ENCODE measurements around the gene EQTN. TPM values are rescaled to one million over a fixed set of nuclear protein-coding genes. Genes with fewer than 3 reads are reported as not detected.
A peak's percentile ranks its signal among the peaks of the same experiment; 100 is the strongest.

EQTN gene
- polyA plus RNA-seq (ENCODE audit: insufficient read length in 10 of 10): not detected
- long read RNA-seq, donor 1: 0 reads
- long read RNA-seq, donor 2: 0 reads
- long read RNA-seq, donor 3: 0 reads
- long read RNA-seq, donor 4: 0 reads
- long read RNA-seq, donor 5: 0 reads
- long read RNA-seq, donor 6: 0 reads
- long read RNA-seq, donor 7: 0 reads
- long read RNA-seq, donor 8: 0 reads
- long read RNA-seq, donor 9: 0 reads

DNA sequence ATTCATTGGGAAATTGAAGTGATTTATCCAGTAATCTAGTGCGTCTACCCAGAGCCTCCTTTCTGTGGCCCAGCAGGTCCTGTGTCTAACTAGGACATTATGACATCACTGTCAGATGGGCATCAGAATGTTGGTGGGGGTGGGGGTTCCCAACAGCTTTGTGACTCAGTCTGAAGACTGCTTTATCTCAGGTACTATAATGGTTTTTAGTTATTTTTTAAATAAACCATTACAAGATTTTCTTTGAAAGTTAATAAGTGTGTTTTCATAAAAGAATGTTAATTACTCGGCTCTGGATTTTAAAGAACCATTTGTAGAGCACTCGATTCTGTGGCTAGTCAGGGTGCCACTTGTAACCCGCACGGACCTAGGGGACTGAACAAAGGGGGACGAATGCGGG is at the start of gene EQTN:
TSS of gene EQTN (minus strand) at position 101 of the 400 bp plus-strand sequence. CDS start at position 6, 95 bp downstream.
- DNase-seq: no peak

DNA sequence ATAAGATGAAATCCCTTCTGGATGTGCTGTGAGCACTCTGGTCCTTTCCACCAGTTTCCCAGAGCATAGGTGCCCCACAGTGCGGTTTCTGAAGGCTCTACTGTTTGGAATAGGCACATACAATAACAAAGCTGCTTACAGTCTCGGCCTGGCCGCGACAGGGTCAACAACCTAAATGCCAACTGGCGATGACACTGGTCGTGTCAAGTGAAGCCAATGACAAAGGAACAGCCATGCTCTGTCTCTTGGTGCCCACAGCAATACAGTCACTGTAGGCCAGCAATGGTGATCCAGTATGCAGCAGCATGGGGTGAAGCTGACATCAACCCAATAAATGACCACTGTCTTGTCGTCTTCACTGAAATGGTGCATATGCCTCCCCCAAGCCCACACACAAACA is 47.8 kb upstream of the EQTN start:
- DNase-seq: no peak

DNA sequence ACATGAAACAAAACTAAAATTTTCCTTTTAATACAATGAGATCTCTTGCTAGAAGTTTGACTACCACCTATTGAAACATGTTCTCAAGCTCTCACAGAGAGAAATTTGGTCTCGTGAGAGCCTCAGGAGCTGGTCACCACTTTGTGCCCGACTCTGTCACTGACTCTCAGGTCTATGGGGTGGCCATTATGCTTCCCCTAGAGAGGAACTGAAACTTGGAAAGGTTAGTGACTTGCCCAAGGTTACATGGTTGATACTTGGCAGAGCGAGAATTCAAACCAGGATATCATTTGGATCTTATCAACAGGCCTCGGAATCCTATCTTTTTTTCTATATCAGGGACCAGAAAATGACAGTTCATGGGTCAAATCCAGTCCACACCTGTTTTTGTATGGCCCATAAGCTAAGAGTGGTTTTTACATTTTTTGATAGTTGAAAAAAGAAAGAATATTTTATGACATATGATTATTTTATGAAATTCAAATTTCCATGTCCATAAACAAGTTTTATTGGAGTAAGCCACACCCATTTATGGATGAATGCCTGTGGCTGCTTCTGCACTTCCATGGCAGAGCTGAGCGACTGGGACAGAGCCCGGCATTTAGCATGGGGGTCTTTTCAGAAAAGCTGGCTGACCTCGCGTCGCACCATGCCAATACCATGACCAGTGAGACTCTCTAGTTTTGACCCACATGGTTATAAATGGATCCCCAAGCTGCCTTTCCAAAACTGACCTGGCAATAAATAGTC is 44.8 kb upstream of the EQTN start:
- DNase-seq: no peak

DNA sequence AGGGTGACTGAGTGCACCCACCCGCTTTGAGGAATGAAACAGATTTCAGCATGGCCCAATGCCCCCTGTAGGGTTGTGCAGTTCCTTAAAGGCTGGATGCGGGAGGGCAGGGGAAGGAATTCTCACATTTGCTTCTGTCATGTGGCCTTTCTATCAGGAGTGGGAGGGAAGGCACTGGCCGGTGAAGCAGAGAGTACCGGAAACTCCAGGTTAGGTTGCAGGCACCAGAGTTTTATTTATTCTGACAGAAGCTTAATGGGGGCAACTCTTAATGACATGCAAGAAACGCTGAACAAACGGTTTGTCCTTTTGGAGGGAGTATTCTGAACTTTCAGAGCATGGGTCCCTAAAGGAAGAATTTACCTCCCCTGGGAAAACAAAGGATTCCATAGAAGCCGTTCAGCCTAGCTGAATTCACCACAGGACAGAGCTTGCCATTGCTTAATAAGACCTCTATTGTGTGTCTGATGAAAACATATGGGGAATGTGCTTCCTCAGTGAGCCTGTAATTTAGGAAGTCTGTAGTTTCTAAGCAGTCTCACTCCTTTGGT is 44.1 kb upstream of the EQTN start:
- DNase-seq: no peak

DNA sequence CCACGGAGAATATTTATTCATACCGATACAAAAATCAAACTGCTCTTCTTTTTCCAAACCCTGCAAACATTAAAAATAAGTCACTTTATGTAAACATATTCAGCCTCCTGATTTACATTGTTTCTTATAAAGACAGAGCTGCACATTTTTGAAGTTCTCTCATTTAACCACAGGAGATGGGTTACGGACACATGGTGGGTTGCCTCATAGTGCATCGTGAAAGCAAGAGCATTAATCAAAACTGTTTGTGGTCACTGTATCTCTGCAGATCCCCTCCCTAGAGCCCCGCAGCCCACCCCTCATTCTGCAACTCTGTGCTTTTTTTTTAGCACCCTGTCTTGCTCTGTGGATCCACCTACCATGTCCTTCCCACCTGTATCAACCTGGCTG is 43.3 kb upstream of the EQTN start:
- DNase-seq: no peak

DNA sequence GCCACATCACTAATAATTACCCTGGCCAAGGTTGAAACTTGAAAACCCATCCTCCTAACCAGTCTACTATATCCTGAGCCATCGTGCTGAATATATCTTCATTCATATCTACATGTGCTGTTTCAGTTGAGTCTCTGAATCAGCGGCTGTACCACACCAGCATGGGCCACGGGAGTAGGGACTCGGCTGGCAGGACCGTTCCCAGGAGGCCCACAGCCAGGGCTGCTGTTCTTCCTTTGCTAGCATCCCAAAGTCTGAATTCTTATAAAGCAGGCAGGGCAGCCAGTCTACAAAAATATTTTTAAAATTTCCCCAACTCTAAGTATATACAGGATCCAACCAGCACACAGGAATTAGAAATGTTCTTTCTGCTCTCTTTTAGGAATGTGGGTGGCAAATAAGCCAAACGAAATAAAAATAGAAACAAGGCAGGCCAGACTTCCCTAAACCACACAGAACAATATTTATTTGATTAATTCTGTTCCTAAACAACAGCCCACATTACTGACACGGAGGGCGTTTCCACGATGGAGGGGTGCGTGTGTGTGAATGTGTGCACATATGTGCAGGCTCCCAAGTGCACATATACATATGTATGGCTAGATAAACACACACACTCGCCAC is 42.8 kb upstream of the EQTN start:
- no peak for DNase-seq

DNA sequence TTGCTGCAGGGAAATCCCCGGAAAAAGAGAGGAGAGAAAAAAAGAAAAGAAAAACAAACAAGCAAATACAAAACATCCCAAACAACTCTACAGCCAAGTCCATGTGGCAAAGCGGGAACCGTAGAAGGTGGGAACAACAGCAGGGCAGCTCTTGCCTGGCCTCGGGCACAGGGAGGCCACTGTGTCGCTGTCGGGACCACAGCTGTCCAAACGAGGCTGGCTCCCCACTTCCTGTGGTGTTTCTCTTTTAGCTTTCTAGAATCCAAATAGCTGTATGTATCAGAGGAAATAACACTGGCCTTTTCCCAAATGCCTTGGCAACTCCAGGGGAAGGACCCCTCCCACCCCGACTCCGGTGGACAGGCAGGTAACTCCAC is 41.6 kb upstream of the EQTN start:
- no peak for DNase-seq

DNA sequence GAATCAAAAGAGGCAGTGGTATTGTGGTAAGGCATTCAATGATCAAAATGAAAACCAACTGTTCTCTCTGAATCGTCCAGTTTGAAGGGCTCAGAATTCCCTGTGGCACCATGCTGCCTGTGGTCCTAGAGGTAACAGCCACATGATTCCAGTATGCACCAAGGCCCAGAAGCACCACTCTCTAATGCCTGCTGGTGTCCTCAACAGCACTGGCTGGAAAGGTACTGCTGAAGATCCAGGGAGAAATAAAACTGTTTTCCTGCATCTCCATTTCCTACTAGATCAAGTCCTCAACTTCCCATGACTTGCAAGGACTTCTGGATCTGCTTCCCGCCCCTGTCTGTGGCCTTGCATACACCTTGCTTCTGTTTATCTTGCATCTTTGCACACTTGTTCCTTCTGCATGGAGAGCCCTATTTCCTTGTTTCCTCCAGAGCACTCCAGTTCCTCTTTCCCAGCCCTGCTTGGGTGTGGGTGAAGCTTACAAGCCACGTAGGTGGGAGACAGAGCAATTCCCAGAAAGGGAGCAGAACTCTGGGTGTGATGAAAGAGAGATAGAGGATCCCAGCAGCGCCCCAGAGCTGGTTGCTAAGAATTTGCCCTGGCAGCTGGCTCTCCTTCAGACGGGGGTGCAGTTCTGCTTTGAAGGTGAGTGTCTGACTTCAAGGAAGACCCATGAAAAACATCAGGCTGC is 41.0 kb upstream of the EQTN start:
- no peak for DNase-seq

DNA sequence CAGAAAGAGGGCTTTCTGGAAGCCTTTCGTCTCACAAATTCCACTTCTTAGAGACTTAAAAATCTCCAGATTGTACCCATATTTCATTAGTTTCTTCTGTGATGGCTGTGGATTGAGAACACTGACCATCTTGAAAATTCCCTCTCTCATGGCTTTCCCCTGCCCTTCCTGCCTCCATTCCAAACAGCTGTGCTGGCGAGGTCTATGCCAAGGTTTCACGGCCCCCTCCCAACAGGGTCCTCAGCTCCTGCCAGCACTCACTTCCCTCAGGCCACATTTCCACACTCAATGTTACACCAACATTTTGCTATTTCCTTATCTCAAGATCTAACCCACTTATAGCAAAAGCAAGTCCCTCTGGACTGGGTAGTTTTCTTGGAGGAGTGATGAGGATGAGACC is 40.3 kb upstream of the EQTN start:
- DNase-seq: peak in 1 of 3 donors; percentile 26

DNA sequence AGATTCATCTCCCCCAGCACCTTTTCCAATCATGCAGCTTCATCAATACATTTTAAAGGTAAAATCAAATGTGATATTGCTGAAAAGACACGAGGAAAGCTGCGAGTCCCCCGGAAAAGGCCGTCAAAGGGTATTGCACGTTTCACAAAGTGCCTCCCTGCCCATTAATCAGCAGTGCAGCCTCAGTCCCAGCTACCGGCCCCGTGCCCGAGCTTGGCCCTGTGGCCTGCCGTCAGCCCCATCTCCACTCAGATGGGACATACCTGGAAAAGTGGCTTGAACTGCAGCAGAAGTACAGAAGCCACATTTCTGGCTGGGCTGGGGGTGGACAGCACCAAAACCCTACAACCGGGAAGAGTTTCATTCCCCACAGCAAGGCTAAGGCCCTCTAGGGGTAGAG is 39.9 kb upstream of the EQTN start:
- DNase-seq: no peak

DNA sequence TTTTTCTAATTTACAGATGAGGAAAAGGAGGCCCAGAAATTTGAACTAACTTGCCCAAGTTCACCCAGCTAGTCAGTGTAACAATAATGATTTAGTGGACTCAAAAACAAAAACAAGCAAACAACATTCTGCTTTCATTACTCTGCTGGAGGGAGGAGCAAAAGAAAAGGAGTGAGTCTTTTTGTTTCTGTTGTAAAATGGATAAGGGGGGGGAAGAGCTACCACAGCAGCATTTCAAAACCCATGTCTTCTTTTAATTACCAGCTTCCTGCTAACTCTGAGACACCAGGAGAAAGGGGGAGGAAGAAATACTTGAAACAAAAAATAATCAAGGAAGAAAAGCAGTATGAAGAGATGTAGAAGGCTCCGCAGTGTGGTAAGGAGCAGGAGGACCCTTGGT is 39.2 kb upstream of the EQTN start:
- DNase-seq: no peak

DNA sequence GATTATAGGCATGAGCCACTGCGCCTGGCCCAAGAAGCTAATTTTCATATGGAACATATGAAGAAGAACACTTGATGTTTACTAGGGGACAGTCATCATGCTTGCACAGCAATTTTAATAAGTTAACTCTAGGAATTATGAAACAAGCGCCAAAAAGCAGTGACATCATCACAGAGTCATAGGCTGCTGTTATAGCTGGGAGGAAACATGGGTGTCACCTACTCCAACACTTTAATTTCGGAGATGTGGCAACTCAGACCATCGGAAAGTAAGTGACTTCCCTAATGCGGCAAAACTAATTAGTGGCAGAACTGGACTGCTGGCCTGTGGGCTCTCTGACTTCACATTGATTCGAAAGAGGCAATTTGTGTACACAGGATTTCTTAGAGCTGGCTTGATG is 38.1 kb upstream of the EQTN start:
- no peak for DNase-seq

DNA sequence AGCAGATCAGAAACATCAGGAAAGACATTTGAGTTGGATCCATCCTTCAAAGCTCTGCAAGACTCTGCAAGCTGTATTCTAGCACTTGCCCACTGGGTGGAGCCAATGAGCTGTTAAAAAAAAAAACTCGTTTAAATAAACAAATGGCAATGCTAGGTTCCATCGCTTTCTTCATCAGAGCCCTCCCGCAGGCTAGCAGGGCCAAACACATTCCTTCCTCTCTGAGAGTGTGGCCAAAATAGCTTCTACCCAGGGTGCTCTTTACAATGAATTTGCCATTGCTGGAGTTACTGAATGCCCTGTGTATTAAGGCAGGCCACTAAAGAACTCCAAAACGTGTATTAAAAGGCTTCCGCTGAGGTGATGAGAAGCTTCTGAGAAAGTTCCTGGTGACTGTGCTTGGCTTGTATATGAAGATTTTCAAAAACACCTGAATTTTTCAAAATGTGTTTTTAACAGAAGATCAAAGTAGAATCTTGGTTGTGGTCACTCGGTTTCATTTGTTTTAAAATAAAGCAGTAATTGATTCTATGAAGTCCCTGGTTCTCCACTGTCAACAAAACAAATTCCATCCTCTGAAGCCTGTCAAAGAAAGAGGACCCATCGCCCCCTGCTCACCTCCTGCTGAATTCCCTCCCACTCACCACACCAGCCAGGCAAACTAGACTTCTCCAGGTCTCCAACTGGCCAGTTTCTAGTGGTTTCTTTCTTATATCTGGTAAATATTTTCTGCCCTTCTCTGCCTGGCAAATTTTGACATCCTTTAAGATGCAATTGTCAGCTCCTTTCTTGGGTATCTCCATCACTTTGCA is 36.5 kb upstream of the EQTN start:
- DNase-seq: peak; percentile 76 to 88 (median 86)

DNA sequence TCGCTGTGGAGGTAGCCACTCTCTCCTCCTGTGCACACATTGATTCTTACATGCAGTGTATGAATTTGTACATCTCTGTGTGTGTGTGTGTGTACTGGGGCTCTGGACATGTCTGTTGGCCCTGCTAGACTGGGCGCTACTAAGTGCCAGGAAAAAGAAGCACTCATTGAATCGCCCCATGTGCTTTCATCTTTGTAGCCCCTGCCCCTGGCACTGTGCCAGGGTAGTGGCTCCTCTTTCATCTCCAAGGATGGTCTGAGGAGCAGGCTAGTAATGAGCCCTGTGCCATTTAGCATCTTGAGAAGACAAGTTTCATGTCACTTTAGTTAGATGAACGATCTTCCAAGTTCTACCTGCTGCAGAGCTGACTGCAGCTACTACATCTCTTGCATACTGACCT is 34.4 kb upstream of the EQTN start:
- DNase-seq: no peak

DNA sequence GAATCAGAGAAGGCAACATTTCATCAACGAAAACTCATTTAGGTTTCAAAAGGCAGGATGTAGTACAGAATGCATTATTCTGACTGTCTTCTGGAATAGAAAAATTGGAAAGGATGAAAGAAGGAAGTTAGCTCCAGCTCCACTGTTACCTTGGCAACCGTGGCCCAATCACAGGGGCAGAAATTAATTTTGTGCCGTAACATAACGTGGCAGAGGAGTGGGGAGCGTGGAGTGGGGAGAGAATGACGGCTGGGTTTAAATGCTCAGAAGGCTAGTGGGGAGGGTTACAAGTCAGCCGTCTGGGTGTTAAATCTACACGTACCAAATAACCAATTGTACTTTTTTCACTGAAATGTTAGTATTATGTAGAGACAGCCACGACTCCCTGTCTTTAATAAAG is 32.3 kb upstream of the EQTN start:
- peak in 1 of 3 donors; percentile 30 for DNase-seq

DNA sequence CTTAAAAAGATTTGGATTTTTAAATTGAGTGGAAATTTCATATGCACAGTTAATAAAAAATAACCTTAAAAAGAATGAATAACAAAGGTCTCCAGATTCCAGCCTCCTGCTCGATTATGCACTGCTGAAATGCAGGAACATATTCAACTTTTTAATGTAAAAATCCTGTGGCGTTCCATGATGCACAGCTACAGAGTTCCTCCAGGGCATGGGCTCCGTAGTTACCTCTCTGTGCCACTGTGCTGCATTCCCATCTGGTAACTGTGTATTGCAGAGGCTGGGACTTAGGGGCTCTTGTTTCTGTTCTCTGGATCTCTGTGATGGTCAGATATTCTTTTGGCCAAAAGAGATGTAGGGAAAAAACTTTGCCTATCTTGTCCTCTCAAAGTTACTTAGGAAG is 31.5 kb upstream of the EQTN start:
- no peak for DNase-seq

DNA sequence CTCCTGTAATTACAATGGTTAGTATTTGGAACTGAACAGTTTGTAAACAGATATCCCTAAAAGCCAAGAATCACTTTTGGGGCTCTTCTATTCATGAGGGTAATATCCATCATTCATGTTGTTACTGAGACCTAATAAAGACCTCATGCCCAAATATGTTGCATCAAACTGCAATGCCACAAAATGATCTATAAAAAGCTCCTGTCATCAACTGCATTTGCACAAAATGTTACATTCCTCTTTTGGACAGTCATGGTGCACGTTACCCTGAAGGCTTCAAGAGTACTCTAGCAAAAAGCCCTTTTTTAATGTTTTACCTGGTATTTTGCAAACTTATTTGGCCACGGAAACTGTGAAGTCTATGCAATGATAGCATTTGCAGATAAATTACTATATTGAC is 14.2 kb upstream of the EQTN start:
- DNase-seq: no peak

DNA sequence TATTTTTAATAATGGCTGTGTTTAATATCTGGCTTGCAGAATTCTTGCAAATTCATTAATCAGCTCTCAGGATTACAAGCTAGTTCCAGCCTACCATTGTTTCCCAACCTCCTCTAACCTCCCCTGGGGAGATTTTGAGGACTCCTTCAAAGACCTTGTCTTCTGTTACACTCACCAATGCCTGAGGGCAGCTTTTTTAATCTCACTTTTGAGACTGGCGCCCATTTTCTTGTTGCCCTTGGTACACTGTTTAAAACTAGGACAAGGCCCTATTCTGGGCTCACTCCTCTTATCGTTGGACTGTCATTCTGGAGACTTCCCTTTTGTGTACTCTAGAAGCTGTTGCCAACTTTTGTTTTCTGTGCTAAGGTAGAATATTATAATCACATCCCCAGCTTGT is 13.6 kb upstream of the EQTN start:
- DNase-seq: no peak

DNA sequence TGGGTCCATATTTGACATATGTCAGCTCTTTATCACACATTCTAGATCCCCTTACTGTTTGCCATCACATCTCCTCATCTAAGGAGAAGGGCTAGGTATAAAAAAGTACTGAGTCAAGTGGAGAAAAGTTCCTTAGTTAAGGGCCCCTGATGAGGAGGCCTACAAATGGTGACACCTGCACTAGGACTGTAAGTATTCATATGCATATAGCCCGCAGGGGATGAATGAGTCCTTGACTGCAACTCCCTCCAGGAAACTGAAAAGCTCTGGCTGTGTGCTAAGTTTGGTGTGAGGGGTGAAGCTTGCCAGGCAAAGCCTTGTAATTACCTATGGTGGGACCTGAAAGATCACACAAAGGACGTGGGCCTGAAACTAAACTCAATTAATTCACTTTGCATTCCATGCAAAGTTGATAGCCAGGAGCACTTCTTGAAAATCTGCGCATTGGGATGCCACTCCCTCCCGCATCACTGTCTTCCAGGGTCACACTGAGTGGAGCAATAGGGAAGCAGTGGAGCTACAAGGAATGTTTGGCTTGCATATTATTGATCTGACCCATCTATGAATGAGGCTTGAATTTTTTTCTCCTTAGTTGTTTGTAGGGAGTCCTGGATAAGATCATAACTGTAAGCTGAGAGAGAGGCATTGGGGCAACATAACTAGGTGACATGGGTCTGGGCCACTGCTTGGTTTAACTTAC is 11.9 kb upstream of the EQTN start:
- DNase-seq: no peak

DNA sequence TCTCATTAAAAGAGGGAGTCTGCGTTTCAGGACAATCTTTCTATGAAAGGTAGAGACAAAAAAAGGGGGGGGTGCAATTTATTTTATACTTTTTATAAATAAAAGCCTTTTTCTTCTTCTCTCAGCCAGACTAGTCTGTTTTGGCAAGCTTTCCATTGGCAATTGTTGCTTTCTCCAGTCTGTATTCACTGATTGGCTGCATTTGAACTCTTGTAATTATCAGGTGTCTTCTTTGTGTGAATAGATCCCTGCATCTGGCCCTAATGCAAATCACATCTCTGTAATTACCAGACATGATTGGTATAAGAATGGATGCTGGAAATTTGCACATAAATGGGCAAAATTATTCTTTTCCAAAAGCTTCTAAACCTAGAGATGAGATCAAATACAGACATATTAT is 7.6 kb upstream of the EQTN start:
- DNase-seq: no peak

DNA sequence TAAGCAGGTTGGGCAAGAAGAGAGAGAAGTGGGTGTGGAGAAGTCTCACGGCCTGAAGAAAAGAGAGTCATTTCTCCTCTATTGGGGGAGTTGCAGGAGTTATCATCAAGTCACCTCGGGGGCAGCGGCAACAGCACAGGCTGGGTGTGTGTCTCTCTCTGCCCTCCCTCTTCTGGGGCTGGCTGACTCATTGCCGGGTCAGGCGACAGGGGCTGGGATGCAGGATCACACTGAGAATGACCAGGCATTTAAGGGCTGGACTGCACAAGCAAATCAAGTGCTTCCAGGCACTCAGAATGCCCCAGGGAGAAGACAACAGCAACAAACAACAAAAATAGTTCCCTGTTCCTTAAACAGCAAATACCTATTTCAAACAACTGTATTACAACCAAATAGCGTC is 6.3 kb upstream of the EQTN start:
- DNase-seq: peak in 2 of 3 donors; percentile 4 to 32

Data from muscle of back (tissue), 13 donors.